Left cardiac atrium (tissue), 4 donors: ENCODE data around the gene NAMPT. TPM values are rescaled to one million over a fixed set of nuclear protein-coding genes. Genes with fewer than 3 reads are reported as not detected.
"Not testable (repeated sequence)": the region's sequence is repeated elsewhere in the genome, so short reads cannot be mapped to it uniquely, and the experiment has no call there.

Experiments used
- ATAC-seq, 2 donors: fragments of 200-7000 bp; cut with Tn5 transposase; one replicate each; pipeline ENCODE4 v1.9.1; 2020; ENCODE audit warnings: mild to moderate bottlenecking in 2 of 2, moderate library complexity in 2 of 2
- DNase-seq: peaks from one replicate; pipeline ENCODE4 v3.0.0-alpha.2; 2020
- intact Hi-C, 2 donors: fragments of 100-400 bp; cut with DNase I; formaldehyde crosslinking; loops; one replicate each; pipeline versions ENCODE4 v1.14.1 to v1.15.1; 2022 to 2023
- total RNA-seq, 2 donors: library from RNA; stranded (reverse); fragmentation: NEBNext Ultra II Directional; extraction: Animal tissue kit (Norgen Biotek cat#: 25700); gene quantifications; one replicate each; pipeline ENCODE4 v1.2.1, GENCODE V29; 2021
- donor health status: DM: no; HTN: yes; CAD: no.
- donor health status: DM: no; HTN: yes; CAD: no; lungs with severe emphysema.
- donor health status: DM: yes; HTN: yes; CAD: no.
- donor health status: Dilated cardiomyopathy.

The NAMPT gene
- total RNA-seq, 2 donors from 2014 or later: 126 to 319 TPM

DNA sequence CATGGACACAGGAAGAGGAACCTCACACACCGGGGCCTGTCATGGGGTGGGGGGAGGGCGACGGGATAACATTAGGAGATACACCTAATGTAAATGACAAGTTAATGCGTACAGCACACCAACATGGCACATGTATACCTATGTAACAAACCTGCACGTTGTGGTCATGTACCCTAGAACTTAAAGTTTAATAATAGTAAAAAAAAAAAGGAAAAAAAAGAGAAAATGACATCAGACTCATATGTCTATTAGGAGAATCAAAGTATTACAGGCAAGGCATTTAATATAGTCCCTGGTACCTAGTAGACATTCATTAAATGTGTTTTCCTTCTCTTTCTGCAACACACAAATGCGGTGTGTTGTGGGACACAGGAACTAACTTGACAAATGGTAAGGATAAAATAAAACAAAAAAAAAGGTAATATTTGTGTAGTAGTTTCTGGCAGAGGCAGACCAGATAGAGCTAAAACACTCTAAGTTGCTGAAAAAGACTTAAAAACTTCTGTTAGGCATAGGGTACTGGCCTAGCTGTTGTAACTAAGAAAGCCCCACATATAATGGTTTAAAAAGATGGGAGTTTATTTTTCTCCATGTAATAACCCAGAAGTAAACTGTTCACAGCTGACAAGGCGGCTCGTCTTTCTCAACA, 68.8 kb downstream of the NAMPT start:
- intact Hi-C loops: loop anchor here in 1 of 2 donors (2.0 to 5.0 kb wide), 2 partner anchors 69 to 206 kb away; partner anchors contain the start of gene NAMPT
- DNase-seq (no peak), ATAC-seq (no peak)

GRCh38 chr7:106208944-106209343, 75.8 kb downstream of the NAMPT start:
- intact Hi-C loops, ATAC-seq, DNase-seq: not testable (repeated sequence)

- ATAC-seq: peak in 1 of 2 donors; percentile 33
- intact Hi-C loops: no loop called here
- no peak for DNase-seq
Observed at GRCh38 chr7:106206826-106207541, 77.8 kb downstream of the NAMPT start.

DNA sequence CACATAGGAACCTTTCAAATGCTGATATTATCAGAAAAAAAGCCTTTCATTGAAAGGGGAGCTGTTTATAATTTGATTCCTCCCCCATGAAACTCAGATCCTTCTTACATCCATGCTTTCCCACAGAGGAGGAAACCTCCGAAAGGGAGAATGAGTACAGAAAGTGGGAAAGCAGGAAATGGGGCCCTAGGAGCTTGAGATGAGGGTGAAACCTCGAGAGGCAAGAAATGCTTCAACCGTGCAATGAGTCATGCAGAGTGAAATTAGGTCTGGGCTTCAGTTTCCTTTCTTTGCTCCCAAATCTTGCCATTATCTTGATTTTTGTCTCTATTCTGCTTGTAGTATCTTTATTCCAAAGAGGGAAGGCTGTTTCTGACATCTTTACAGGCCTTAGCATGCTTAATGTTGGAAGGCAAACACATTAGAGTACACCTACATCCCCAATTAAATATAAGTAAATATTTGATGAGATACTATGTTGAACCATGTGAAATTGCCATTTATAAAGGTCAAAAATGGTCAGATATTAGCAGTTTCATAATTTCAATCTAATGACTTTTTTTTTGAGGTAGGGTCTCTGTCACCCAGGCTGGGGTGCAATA, 79.1 kb downstream of the NAMPT start:
- intact Hi-C loops: no loop called here
- DNase-seq: no peak
- no peak for ATAC-seq

DNA sequence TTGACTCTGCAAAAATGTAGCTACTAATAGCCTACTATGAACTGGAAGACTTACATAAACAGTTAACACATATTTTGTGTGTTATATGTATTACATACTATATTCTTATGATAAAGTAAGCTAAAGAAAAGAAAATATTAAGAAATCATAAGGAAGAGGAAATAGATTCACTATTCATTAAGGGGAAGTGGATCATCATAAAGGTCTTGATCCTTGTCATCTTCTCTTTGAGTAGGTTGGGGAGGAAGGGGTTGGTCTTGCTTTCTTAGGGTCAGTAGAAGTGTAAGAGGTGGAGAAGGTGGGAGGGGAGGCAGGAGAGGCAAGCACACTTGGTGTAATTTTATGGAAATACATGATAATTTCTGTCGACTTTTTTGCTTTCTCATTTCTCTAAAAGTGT, 81.3 kb downstream of the NAMPT start:
- ATAC-seq: no peak
- intact Hi-C loops: no loop called here
- DNase-seq: no peak

- DNase-seq (no peak), ATAC-seq (no peak)
- intact Hi-C loops: no loop called here
Observed at GRCh38 chr7:106201164-106201563, 83.6 kb downstream of the NAMPT start.

DNA sequence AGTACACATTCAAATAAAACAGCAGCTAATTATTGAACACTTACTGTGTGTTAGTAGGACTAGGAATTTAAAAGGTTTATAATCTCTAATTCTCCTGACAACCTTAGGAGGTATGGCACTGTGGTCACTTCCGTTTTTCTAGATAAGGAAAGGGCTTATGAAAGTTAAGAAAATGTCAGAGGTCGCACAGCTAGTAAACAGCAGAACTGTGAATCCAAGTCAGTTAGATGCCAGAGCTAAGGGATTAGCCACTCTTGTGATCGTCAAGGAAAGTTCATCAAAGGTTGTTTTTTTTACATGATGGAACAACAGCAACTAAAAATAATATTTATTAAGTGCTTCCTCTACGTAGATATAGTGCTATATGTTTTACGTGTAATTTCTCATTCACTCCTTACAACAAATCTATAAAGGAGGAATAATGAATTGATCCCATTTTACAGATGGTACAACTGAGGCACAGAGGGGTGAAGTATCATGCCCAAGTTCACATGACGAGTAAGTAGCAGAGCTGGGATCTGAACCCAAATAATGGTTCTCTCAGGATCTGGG, 84.9 kb downstream of the NAMPT start:
- DNase-seq: no peak
- ATAC-seq: peak in 1 of 2 donors; percentile 36
- intact Hi-C loops: no loop called here

- ATAC-seq (peak; percentile 30 to 42), DNase-seq (no peak)
- intact Hi-C loops: no loop called here
Observed at GRCh38 chr7:106199024-106199423, 85.8 kb downstream of the NAMPT start.

Other genes with a start within 250 kb of the NAMPT start
- 10 to 100 TPM; 71.9 to 87.1 TPM for gene SYPL1, start 172.7 kb downstream of the NAMPT start, total RNA-seq